SK-N-SH (cell line): ENCODE results near the gene STX17. TPM values are rescaled to one million over a fixed set of nuclear protein-coding genes. Genes with fewer than 3 reads are reported as not detected.

Experiments
- CTCF ChIA-PET: fragments of 300-600, 350-600 bp; formaldehyde crosslinking; extraction: SDS; loops from one replicate; lab custom pipeline; 2021; lab: Yijun Ruan, JAX
- POLR2A ChIA-PET: fragments of 350-600 bp; sonication (Branson Sonifier 250); formaldehyde crosslinking; extraction: SDS; loops from one replicate; lab custom pipeline; 2020; ENCODE audit warnings: antibody characterized with exemption, inconsistent platforms; lab: Yijun Ruan, JAX
- DNase-seq: peaks from one replicate; pipeline ENCODE4 v3.0.0; 2012
- H2AFZ ChIP-seq: fragments of 200-600 bp; sonication (generic); 2 replicates; pipeline ENCODE4 v1.8.1; 2016; ENCODE audit warnings: antibody characterized with exemption, mild to moderate bottlenecking, low read depth
- H3F3A ChIP-seq: fragments of 200-600 bp; sonication (generic); replicated peaks from 2 replicates; pipeline ENCODE3; 2016; ENCODE audit warnings: antibody characterized with exemption, mild to moderate bottlenecking; ENCODE audit not compliant: insufficient read depth
- H3K27ac ChIP-seq, 2 experiments: fragments of 200-500 bp in 1 of 2; fragments of 200-600 bp in 1 of 2; sonication (Bioruptor generic) in 1 of 2; sonication (generic), shearing (Covaris generic) in 1 of 2; 2 replicates each; pipeline versions ENCODE4 v1.5.1 to v1.6.1; 2014 to 2016; ENCODE audit warnings: low read depth in 2 of 2, inconsistent platforms in 1 of 2, low read length in 1 of 2, mild to moderate bottlenecking in 1 of 2, mixed read lengths in 1 of 2
- H3K27me3 ChIP-seq: fragments of 200-600 bp; sonication (generic), shearing (Covaris generic); 2 replicates; pipeline ENCODE4 v1.6.1; 2016; ENCODE audit warnings: mixed run types; ENCODE audit not compliant: insufficient read depth
- H3K36me3 ChIP-seq, 2 experiments: fragments of 200-500 bp in 1 of 2; fragments of 200-600 bp in 1 of 2; sonication (Bioruptor generic) in 1 of 2; sonication (generic) in 1 of 2; replicated peaks in 1 of 2; 2 replicates each; pipeline versions ENCODE3 to v1.5.1; 2014 to 2016; ENCODE audit warnings: low read length in 1 of 2, mild to moderate bottlenecking in 1 of 2; ENCODE audit not compliant: insufficient read depth in 2 of 2, control insufficient read depth in 1 of 2
- H3K4me1 ChIP-seq, 2 experiments: fragments of 200-500 bp in 1 of 2; fragments of 200-600 bp in 1 of 2; sonication (Bioruptor generic) in 1 of 2; sonication (generic), shearing (Covaris generic) in 1 of 2; 2 replicates each; pipeline versions ENCODE4 v1.5.1 to v1.6.1; 2014 to 2016; ENCODE audit warnings: low read depth in 1 of 2, low read length in 1 of 2, mixed run types in 1 of 2; ENCODE audit not compliant: insufficient read depth in 2 of 2, control insufficient read depth in 1 of 2
- H3K4me2 ChIP-seq: fragments of 200-600 bp; sonication (generic), shearing (Covaris generic); 2 replicates; pipeline ENCODE4 v1.6.1; 2017; ENCODE audit warnings: mixed run types
- H3K4me3 ChIP-seq, 2 experiments: fragments of 200-500 bp in 1 of 2; fragments of 200-600 bp in 1 of 2; sonication (Bioruptor generic) in 1 of 2; sonication (generic), shearing (Covaris generic) in 1 of 2; 2 replicates each; pipeline versions ENCODE4 v1.5.1 to v1.8.1; 2014 to 2016; ENCODE audit warnings: low read depth in 2 of 2, inconsistent platforms in 1 of 2, low read length in 1 of 2, mild to moderate bottlenecking in 1 of 2, mixed read lengths in 1 of 2, moderate library complexity in 1 of 2
- H3K79me2 ChIP-seq: fragments of 200-600 bp; sonication (generic); 2 replicates; pipeline ENCODE4 v1.8.1; 2017; ENCODE audit warnings: mild to moderate bottlenecking; ENCODE audit not compliant: insufficient read depth
- H3K9ac ChIP-seq: fragments of 200-600 bp; sonication (generic); 2 replicates; pipeline ENCODE4 v1.6.1; 2017; ENCODE audit warnings: mixed run types
- H3K9me2 ChIP-seq: fragments of 200-600 bp; sonication (generic); 2 replicates; pipeline ENCODE4 v1.6.1; 2017; ENCODE audit warnings: mixed run types
- H3K9me3 ChIP-seq: fragments of 200-600 bp; sonication (generic); 2 replicates; pipeline ENCODE4 v1.6.1; 2017; ENCODE audit warnings: mixed run types, mild to moderate bottlenecking, moderate library complexity
- H4K20me1 ChIP-seq: fragments of 200-600 bp; sonication (generic); 2 replicates; pipeline ENCODE4 v1.6.1; 2017; ENCODE audit warnings: mild to moderate bottlenecking, mixed run types; ENCODE audit not compliant: insufficient read depth
- ELF1 ChIP-seq: IDR thresholded peaks from 2 replicates; pipeline ENCODE4 v1.4.0; 2012
- EP300 ChIP-seq, 2 experiments: IDR thresholded peaks; 2 replicates each; pipeline versions ENCODE4 v1.4.0 to v1.6.1; 2012; ENCODE audit warnings: borderline replicate concordance in 1 of 2, low read depth in 1 of 2, low read length in 1 of 2
- FOSL2 ChIP-seq: IDR thresholded peaks from 2 replicates; pipeline ENCODE4 v1.4.0; 2012; ENCODE audit warnings: low read depth, mild to moderate bottlenecking, moderate library complexity, borderline replicate concordance
- FOXJ3 ChIP-seq: sonication (generic); formaldehyde crosslinking; IDR thresholded peaks from 2 replicates; pipeline ENCODE4 v1.5.1; 2020; ENCODE audit warnings: mild to moderate bottlenecking, missing genetic modification reagents
- GABPA ChIP-seq: IDR thresholded peaks from 2 replicates; pipeline ENCODE4 v1.4.0; 2012; ENCODE audit warnings: low read depth, mild to moderate bottlenecking
- PBX3 ChIP-seq: IDR thresholded peaks from 2 replicates; pipeline ENCODE4; 2012
- POLR2AphosphoS5 ChIP-seq: IDR thresholded peaks from 2 replicates; pipeline ENCODE4 v1.6.1; 2012; ENCODE audit warnings: low read depth, low read length
- RAD21 ChIP-seq: IDR thresholded peaks from 2 replicates; pipeline ENCODE4 v1.6.1; 2012; ENCODE audit warnings: mild to moderate bottlenecking, low read length
- RFX5 ChIP-seq: IDR thresholded peaks from 2 replicates; pipeline ENCODE4 v1.6.1; 2012; ENCODE audit warnings: mild to moderate bottlenecking, improper control_type of control experiment, low read length
- RXRA ChIP-seq: IDR thresholded peaks from 2 replicates; pipeline ENCODE4 v1.4.0; 2012; ENCODE audit warnings: low read depth, mild to moderate bottlenecking, borderline replicate concordance
- TEAD4 ChIP-seq: IDR thresholded peaks from 2 replicates; pipeline ENCODE4 v1.4.0; 2012; ENCODE audit warnings: mild to moderate bottlenecking, borderline replicate concordance; ENCODE audit not compliant: insufficient read depth
- USF1 ChIP-seq: IDR thresholded peaks from 2 replicates; pipeline ENCODE4 v1.4.0; 2012; ENCODE audit warnings: low read depth, borderline replicate concordance
- WGBS: methylation state at CpG from one replicate; pipeline ENCODE4 v1.1.6; 2017; ENCODE audit warnings: low lambda C conversion rate; 5-methylcytosine and 5-hydroxymethylcytosine counted together
- polyA plus RNA-seq, 3 experiments: library from polyadenylated mRNA; depleted of rRNA; stranded (reverse); fragments of >200 nt; gene quantifications; 2 replicates each; pipeline ENCODE4 v1.2.3, GENCODE V29; 2012
- TF ChIP-seq, protein P1 (sequence below): IDR thresholded peaks from 2 replicates; pipeline ENCODE4 v1.4.0; 2012; ENCODE audit warnings: low read depth, borderline replicate concordance
- TF ChIP-seq, protein P2 (sequence below): fragments of 150-350 bp; IDR thresholded peaks from 2 replicates; pipeline ENCODE4 v1.6.1; 2016; ENCODE audit warnings: mild to moderate bottlenecking, low read depth, low read length

The STX17 gene
- polyA plus RNA-seq, 1 of the 3 experiments (the other 2 are of a cell fraction): 6.1 TPM

DNA sequence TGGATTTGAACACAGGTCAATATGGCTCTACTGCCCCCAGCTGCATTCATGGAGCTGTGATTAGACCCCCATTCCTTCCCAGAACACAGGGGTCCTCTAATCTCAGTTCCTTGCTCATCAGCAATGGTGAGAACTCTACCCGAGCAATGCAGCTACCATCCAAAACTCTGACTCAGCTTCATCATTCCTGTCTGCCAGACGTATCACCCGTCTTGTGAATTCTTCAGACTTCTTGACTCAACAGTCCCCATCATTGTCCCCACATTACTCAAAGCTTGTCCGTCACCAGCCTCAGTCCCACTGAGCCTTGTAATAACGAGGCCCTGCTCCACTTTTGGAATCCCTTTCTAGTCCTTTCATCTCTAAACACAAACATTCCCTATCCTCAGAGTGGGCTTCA is 36.3 kb upstream of the STX17 start:
- no peaks in the 10 kb centered on the region for H4K20me1 ChIP-seq
- TF ChIP-seq, protein P1, sequence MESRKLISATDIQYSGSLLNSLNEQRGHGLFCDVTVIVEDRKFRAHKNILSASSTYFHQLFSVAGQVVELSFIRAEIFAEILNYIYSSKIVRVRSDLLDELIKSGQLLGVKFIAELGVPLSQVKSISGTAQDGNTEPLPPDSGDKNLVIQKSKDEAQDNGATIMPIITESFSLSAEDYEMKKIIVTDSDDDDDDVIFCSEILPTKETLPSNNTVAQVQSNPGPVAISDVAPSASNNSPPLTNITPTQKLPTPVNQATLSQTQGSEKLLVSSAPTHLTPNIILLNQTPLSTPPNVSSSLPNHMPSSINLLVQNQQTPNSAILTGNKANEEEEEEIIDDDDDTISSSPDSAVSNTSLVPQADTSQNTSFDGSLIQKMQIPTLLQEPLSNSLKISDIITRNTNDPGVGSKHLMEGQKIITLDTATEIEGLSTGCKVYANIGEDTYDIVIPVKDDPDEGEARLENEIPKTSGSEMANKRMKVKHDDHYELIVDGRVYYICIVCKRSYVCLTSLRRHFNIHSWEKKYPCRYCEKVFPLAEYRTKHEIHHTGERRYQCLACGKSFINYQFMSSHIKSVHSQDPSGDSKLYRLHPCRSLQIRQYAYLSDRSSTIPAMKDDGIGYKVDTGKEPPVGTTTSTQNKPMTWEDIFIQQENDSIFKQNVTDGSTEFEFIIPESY: no peak
- TF ChIP-seq GABPA (no peak), POLR2AphosphoS5 (no peak), TEAD4 (no peak)
- TF ChIP-seq, all 33 proteins: peak for 0
- DNase-seq: no peak
- ChIA-PET POLR2A (no interaction called here), CTCF (no interaction called here)
- Histone ChIP-seq H3K79me2 (no peaks in the 10 kb centered on the region), H2AFZ (peak overlapping the region; percentile 12), H3K27me3 (no peaks in the 10 kb centered on the region), H3K4me3 (no peak overlapping the region), H3K27ac (peak overlapping the region in 1 of 2 experiments; percentile 34; a peak in 2 of 4 replicates), H3K9me3 (no peaks in the 10 kb centered on the region), H3K9me2 (no peaks in the 10 kb centered on the region), H3F3A (peaks cover 23% of the 10 kb centered on the region), H3K9ac (no peak overlapping the region), H3K36me3 (no peaks in the 10 kb centered on the region), H3K4me1 (peaks cover 0 to 9% of the 10 kb centered on the region in 2 experiments; a peak in 1 of 4 replicates), H3K4me2 (0 out of 2 replicates have a peak overlapping the region, but pooled peaks have one; percentile 10)
- WGBS: 61% methylated on average over 5 of the region's 5 CpGs

GRCh38 chr9:99873531-99873930 is 32.9 kb upstream of the STX17 start:
- no peaks in the 10 kb centered on the region for H3K9me3 ChIP-seq
- no peaks in the 10 kb centered on the region for H3K9me2 ChIP-seq
- no peak overlapping the region for H3K4me2 ChIP-seq
- no peaks in the 10 kb centered on the region for H3K79me2 ChIP-seq
- peak overlapping the region in 1 of 2 experiments; percentile 30; a peak in 1 of 4 replicates for H3K27ac ChIP-seq
- DNase-seq: no peak
- no peaks in the 10 kb centered on the region for H4K20me1 ChIP-seq
- H2AFZ ChIP-seq: no peak overlapping the region
- ChIA-PET POLR2A (no interaction called here), CTCF (no interaction called here)
- H3K4me1 ChIP-seq: peaks cover 0 to 9% of the 10 kb centered on the region in 2 experiments; a peak in 1 of 4 replicates
- H3K4me3 ChIP-seq: no peak overlapping the region
- no peaks in the 10 kb centered on the region for H3K36me3 ChIP-seq
- whole genome bisulfite sequencing: 77% methylated on average over 3 of the region's 3 CpGs
- H3K9ac ChIP-seq: no peak overlapping the region
- H3F3A ChIP-seq: peaks cover 25% of the 10 kb centered on the region
- H3K27me3 ChIP-seq: no peaks in the 10 kb centered on the region
- no peak for TF ChIP-seq FOXJ3
- TF ChIP-seq FOSL2: peak; percentile 53; the same call in 1 of the 2 replicates

- ChIA-PET CTCF (no interaction called here), POLR2A (no interaction called here)
- Histone ChIP-seq H3K4me1 (peaks cover 0 to 6% of the 10 kb centered on the region in 2 experiments; a peak in 1 of 4 replicates), H3F3A (peaks cover 24% of the 10 kb centered on the region), H3K9me3 (no peaks in the 10 kb centered on the region), H3K9ac (no peak overlapping the region), H3K27ac (no peak overlapping the region), H3K9me2 (no peaks in the 10 kb centered on the region), H3K27me3 (no peaks in the 10 kb centered on the region), H4K20me1 (no peaks in the 10 kb centered on the region), H3K4me3 (no peak overlapping the region), H2AFZ (no peak overlapping the region), H3K79me2 (no peaks in the 10 kb centered on the region), H3K36me3 (no peaks in the 10 kb centered on the region), H3K4me2 (no peak overlapping the region)
- WGBS: 69% methylated on average over 4 of the region's 4 CpGs
- no peak for DNase-seq
- TF ChIP-seq RXRA: no peak
- no peak for TF ChIP-seq ELF1
- TF ChIP-seq GABPA: no peak
- no peak for TF ChIP-seq USF1
- TF ChIP-seq PBX3: no peak
- TF ChIP-seq TEAD4: no peak
- no peak for TF ChIP-seq RAD21
- TF ChIP-seq, protein P2, sequence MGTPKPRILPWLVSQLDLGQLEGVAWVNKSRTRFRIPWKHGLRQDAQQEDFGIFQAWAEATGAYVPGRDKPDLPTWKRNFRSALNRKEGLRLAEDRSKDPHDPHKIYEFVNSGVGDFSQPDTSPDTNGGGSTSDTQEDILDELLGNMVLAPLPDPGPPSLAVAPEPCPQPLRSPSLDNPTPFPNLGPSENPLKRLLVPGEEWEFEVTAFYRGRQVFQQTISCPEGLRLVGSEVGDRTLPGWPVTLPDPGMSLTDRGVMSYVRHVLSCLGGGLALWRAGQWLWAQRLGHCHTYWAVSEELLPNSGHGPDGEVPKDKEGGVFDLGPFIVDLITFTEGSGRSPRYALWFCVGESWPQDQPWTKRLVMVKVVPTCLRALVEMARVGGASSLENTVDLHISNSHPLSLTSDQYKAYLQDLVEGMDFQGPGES: no peak
- no peak for TF ChIP-seq EP300 (IDR thresholded peaks at IDR 0.05; ENCODE audit: borderline replicate concordance in 1 of 2, low read depth in 1 of 2, low read length in 1 of 2)
- TF ChIP-seq RFX5: no peak
Measured at GRCh38 chr9:99873943-99874584, 32.4 kb upstream of the STX17 start.
